ENCODE results near the gene KCNQ1OT1.

KCNQ1OT1 gene

GRCh38 chr11:2582351-2582945, 117.3 kb downstream of the KCNQ1OT1 start:
- CTCF ChIA-PET: no interaction called here
- TF ChIP-seq, protein P1, sequence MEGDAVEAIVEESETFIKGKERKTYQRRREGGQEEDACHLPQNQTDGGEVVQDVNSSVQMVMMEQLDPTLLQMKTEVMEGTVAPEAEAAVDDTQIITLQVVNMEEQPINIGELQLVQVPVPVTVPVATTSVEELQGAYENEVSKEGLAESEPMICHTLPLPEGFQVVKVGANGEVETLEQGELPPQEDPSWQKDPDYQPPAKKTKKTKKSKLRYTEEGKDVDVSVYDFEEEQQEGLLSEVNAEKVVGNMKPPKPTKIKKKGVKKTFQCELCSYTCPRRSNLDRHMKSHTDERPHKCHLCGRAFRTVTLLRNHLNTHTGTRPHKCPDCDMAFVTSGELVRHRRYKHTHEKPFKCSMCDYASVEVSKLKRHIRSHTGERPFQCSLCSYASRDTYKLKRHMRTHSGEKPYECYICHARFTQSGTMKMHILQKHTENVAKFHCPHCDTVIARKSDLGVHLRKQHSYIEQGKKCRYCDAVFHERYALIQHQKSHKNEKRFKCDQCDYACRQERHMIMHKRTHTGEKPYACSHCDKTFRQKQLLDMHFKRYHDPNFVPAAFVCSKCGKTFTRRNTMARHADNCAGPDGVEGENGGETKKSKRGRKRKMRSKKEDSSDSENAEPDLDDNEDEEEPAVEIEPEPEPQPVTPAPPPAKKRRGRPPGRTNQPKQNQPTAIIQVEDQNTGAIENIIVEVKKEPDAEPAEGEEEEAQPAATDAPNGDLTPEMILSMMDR (conservative IDR thresholded peaks at IDR 0.05; ENCODE audit: low read depth): no peak
- H3K27ac ChIP-seq: no peak overlapping the region
- POLR2A ChIA-PET (ENCODE audit: low non-redundant PET): no interaction called here
- no peak for DNase-seq (ENCODE audit: low spot score)

- DNase-seq (ENCODE audit: low spot score): no peak
- TF ChIP-seq, protein P1 (conservative IDR thresholded peaks at IDR 0.05; ENCODE audit: low read depth): no peak
- ChIA-PET POLR2A (ENCODE audit: low non-redundant PET) (no interaction called here), CTCF (interaction anchor here (0.6 kb wide), 1 partner anchor 306 kb away, joined by 3 read pairs; no protein-coding TSS in a partner anchor)
- no peak overlapping the region for H3K27ac ChIP-seq
These were observed 117.9 kb downstream of the KCNQ1OT1 start for GRCh38 chr11:2581931-2582350.

DNA sequence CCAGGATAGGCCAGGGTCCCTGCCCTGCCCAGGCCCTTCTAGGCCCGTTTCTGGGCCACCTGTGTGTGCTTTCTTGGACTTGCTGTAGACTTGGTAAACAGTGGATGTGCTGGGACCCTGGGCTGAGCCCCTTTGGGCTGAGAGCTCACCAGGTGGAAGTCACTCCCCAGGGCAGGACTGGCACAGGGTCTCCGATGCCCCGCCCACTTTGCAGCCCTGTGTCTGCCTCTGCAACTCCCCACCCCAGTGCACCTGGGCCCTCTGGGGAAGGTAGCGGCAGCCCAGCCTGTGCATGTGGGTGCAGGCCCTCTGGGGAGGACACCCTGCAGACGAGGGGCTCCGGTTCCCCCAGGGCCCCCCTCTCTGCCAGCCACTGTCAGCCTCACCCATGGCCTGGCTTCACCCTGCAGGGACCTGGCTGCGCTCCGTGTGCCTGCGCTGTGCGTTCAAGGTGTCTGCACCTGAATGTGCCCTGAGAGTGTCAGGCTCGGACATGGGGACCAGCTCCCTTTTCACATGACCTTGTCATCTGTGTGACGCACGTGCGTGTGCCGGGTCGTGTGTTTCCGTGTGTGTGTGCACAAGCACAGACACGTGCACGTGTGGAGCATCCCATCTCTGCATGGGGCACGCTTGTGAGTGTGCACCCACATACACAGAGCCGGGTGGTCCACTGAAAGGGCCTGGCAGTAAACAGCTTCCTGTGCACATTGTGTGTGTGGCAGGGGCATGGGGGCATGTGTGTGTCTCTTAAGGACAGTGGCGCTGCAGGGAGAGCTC, 118.5 kb downstream of the KCNQ1OT1 start:
- H3K27ac ChIP-seq: no peak overlapping the region
- CTCF ChIA-PET: interaction anchor here (0.6 kb wide), 1 partner anchor 306 kb away, joined by 3 read pairs; no protein-coding TSS in a partner anchor
- TF ChIP-seq, protein P1 (conservative IDR thresholded peaks at IDR 0.05; ENCODE audit: low read depth): no peak
- POLR2A ChIA-PET (ENCODE audit: low non-redundant PET): no interaction called here
- no peak for DNase-seq (ENCODE audit: low spot score)

DNA sequence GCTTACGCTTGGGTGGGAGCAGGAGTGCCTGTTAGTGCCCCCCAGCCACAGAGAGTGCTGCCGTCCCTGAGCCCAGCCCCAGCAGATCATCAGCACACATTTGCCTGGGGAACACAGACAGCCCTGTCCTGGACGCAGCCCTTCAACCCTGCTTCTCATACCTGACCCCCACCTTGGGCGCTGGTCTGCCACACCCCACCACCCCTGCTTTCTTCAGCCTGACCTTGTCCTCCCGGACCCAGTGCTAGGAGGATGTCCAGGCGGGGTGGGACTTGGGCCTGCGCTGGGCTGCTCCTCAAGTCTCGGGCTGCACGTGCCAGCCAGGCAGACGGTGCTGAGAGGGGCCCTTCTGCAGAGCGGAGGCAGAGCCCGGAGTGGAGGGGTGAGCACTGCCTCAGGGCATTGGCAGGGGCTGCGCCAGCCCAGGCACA, 119.2 kb downstream of the KCNQ1OT1 start:
- TF ChIP-seq, protein P1 (conservative IDR thresholded peaks at IDR 0.05; ENCODE audit: low read depth): no peak
- no peak overlapping the region for H3K27ac ChIP-seq
- ChIA-PET CTCF (no interaction called here), POLR2A (ENCODE audit: low non-redundant PET) (no interaction called here)
- no peak for DNase-seq (ENCODE audit: low spot score)

- H3K27ac ChIP-seq: no peak overlapping the region
- ChIA-PET CTCF (interaction anchor here (0.6 kb wide), 1 partner anchor 47 kb away, joined by 3 read pairs; no protein-coding TSS in a partner anchor), POLR2A (ENCODE audit: low non-redundant PET) (no interaction called here)
- TF ChIP-seq, protein P1 (conservative IDR thresholded peaks at IDR 0.05; ENCODE audit: low read depth): no peak
- no peak for DNase-seq (ENCODE audit: low spot score)
These were observed 119.8 kb downstream of the KCNQ1OT1 start for GRCh38 chr11:2580061-2580421.

DNA sequence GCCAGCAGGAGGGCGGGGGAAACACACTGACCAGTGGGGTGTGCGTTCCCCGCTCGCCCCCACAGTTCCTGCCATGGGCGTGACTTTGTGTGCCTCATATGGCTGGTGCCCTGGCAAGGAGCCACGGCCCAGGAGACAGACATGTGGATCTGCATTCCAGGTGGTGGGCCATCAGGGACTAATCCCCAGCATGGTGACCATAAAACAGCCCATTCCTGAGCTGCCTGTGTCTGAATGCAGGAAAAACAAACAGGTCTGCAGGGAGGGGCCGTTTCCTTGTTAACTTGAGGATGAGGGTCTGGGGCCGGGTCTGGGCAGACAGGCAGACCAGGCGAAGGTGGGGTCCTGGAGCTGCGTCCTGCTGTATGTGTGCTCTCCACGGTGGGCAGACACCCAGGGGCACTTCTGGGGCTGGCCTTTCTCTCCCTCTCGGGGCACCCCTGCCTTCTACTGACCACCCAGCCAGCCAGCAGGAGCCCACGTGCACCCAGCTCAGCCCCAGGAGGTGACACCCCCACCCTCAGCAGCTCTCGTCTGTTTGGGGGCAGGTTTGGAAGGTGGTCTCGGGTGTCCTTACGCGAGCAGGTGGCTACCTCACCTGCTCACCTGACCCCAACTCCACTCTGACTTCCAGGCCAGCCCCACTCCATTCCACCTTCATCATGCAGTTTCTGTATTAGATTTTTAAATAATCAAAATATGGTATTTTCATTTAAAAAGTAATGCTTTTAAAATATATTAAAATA, 120.3 kb downstream of the KCNQ1OT1 start:
- TF ChIP-seq, protein P1 (conservative IDR thresholded peaks at IDR 0.05; ENCODE audit: low read depth): no peak
- H3K27ac ChIP-seq: no peak overlapping the region
- DNase-seq (ENCODE audit: low spot score): no peak
- ChIA-PET POLR2A (ENCODE audit: low non-redundant PET) (no interaction called here), CTCF (interaction anchor here (0.6 to 1.1 kb wide), 2 partner anchors 20 to 47 kb away, joined by 3 read pairs; no protein-coding TSS in a partner anchor)
